SJSA1 (cell line): Measurements from ENCODE around the gene ACVR1. TPM values are rescaled to one million over a fixed set of nuclear protein-coding genes. Genes with fewer than 3 reads are reported as not detected.

Experiments
- DNase-seq, 2 experiments: peaks; one replicate each; pipeline ENCODE4 v3.0.0-alpha.2; 2015 to 2020; ENCODE audit warnings: low spot score in 2 of 2, low read depth in 1 of 2
- H3K27ac ChIP-seq: fragments of 250-450 bp; sonication (Bioruptor Pico); 2 replicates; pipeline ENCODE4 v1.5.1; 2020; ENCODE audit warnings: mild to moderate bottlenecking, moderate library complexity
- H3K27me3 ChIP-seq: fragments of 250-450 bp; sonication (Bioruptor Pico); replicated peaks from 2 replicates; pipeline ENCODE4 v1.5.1; 2020; ENCODE audit warnings: mild to moderate bottlenecking, moderate library complexity
- H3K36me3 ChIP-seq: fragments of 250-450 bp; sonication (Bioruptor Pico); 2 replicates; pipeline ENCODE4 v1.5.1; 2020; ENCODE audit warnings: mild to moderate bottlenecking
- H3K4me1 ChIP-seq: fragments of 250-450 bp; sonication (Bioruptor Pico); replicated peaks from 2 replicates; pipeline ENCODE4 v1.6.1; 2021; ENCODE audit warnings: mild to moderate bottlenecking
- H3K4me3 ChIP-seq: fragments of 250-450 bp; sonication (Bioruptor Pico); 2 replicates; pipeline ENCODE4 v1.5.1; 2020; ENCODE audit warnings: mild to moderate bottlenecking
- H3K9me3 ChIP-seq: fragments of 250-450 bp; sonication (Bioruptor Pico); replicated peaks from 2 replicates; pipeline ENCODE4 v1.5.1; 2020; ENCODE audit warnings: mild to moderate bottlenecking
- total RNA-seq: library from RNA; depleted of rRNA; stranded (reverse); fragments of >200 nt; shearing (Covaris generic); gene quantifications from 2 replicates; pipeline ENCODE4 v1.2.3, GENCODE V29; 2014

The ACVR1 gene
- total RNA-seq, 1 experiment from 2014 or later, result 16.6 TPM

- Histone ChIP-seq H3K27ac (no peak overlapping the region), H3K36me3 (no peaks in the 10 kb centered on the region), H3K9me3 (no peaks in the 10 kb centered on the region), H3K4me3 (no peak overlapping the region), H3K27me3 (no peaks in the 10 kb centered on the region), H3K4me1 (peaks cover 66% of the 10 kb centered on the region)
- peak in 1 of 2 experiments; percentile 36 for DNase-seq
Observed at GRCh38 chr2:157785200-157785599, 90.9 kb downstream of the ACVR1 start.

DNA sequence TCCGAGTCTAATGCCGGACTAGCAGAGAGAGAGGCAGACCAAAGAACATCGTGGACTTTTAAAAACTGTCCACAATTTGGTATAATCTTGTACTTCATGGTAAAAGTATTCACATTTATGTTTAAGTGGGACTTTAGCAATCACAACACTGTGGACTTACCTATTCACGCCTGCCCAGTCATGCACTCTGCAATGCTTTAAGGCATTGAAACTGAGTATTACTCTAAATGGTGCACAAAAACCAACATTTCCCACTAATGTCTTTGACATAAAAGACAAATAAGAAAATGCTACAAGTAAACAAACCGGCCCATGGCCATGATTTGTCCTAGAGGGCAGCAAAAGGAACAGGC lies 91.3 kb downstream of the ACVR1 start:
- Histone ChIP-seq H3K27ac (peak overlapping the region; percentile 12; the same call in 1 of the 2 replicates), H3K9me3 (no peaks in the 10 kb centered on the region), H3K27me3 (no peaks in the 10 kb centered on the region), H3K4me3 (no peak overlapping the region), H3K4me1 (peaks cover 62% of the 10 kb centered on the region), H3K36me3 (no peaks in the 10 kb centered on the region)
- peak in 1 of 2 experiments; percentile 38 for DNase-seq

DNA sequence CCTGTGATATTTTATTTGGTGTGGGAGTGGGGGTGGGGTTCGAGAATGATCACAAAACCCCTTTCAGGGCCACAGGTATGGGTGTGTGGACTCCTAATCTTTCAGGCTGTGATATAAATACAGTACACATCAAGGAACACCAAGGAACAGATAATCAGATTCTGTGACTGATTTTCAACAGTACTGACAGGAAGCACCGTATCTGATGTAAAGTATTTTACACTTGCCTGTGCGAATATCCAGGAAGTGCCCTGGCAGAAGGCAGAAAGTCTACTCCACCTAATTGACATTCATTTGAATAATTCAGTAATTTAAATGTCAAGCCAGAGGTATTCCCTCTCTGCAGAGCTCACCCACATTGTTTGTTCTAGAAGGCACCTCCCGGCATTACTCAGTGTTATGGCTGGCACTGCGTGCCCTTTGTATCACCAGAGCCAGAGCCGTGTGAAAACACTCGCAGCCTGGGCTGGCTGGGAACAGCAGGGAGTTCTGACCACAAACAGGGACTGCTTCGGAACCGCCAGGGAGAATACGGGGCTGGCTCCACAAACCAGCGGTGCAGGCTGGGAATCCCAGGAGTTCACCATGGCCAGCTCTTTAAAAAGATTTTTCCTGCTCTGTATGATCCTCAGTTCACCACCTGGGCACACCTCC lies 91.8 kb downstream of the ACVR1 start:
- H3K27ac ChIP-seq, result peak overlapping the region; percentile 12; the same call in 1 of the 2 replicates
- H3K4me1 ChIP-seq, result peaks cover 57% of the 10 kb centered on the region
- H3K36me3 ChIP-seq, result 0 out of 2 replicates have a peak, but pooled peaks cover 3% of the 10 kb centered on the region
- peak; percentile 75 to 85 for DNase-seq
- H3K27me3 ChIP-seq, result no peaks in the 10 kb centered on the region
- no peaks in the 10 kb centered on the region for H3K9me3 ChIP-seq
- no peak overlapping the region for H3K4me3 ChIP-seq

- H3K9me3 ChIP-seq, result no peaks in the 10 kb centered on the region
- H3K36me3 ChIP-seq, result 0 out of 2 replicates have a peak, but pooled peaks cover 5% of the 10 kb centered on the region
- H3K27ac ChIP-seq, result no peak overlapping the region
- no peak for DNase-seq
- H3K27me3 ChIP-seq, result no peaks in the 10 kb centered on the region
- H3K4me3 ChIP-seq, result no peak overlapping the region
- H3K4me1 ChIP-seq, result peaks cover 47% of the 10 kb centered on the region
Observed at GRCh38 chr2:157783245-157783644, 92.9 kb downstream of the ACVR1 start.

DNA sequence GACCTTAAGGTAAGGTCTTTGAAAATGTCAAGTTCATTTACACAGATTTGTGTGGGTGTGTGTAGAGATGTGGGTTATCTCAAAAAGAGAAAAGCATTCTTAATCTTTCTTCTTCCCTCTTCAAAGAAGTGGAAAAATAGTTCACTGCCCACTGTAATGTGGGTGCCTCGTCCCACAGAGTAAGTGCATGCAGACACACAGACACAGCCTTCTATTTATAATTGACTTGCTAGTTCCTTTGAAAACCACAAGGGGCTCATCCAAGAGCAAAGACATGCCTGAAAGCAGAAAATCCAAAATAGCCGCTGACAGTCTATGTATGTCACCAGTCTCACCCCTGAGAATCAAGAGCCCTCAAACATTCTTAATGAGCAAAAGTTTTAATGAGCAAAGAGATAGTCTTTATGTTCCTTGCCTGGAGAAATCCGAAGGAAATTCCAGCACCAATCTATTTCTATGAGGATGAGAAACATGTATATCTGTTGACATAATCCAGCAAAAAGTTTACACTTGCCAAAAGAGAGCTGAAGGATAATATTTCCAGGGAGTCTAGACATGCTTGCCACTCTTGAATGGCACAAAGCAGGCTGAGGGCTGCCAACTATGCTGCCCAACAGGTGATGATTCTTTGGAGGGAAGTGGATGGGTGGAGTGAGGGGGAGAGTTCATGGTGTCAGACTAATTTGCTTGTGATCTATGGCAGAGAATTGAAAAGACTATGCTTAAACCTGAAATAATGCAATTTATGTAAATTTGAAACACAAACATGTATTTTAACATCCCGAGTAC lies 93.9 kb downstream of the ACVR1 start:
- Histone ChIP-seq H3K9me3 (no peaks in the 10 kb centered on the region), H3K36me3 (0 out of 2 replicates have a peak, but pooled peaks cover 8% of the 10 kb centered on the region), H3K27me3 (no peaks in the 10 kb centered on the region), H3K27ac (no peak overlapping the region), H3K4me3 (no peak overlapping the region), H3K4me1 (peaks cover 37% of the 10 kb centered on the region)
- no peak for DNase-seq

DNA sequence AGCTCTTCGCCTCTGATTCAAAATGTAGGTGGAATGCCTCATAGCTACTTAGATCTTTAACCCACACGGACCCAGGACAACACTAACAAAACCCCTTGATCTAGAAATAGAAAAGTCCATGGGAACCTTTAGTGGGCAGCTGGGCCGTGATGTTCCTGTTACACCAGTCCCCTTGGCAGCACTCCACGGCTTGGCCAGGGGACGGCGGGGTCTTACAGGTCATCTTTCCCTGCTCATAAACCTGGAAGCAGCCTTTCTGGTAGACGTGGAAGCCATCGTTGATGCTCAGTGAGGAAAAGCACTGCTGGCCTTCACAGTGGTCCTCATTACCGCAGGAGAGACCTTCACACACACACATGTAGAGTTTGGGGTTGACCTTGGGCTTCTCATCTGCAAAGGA lies 95.9 kb downstream of the ACVR1 start:
- DNase-seq, result no peak
- Histone ChIP-seq H3K27ac (no peak overlapping the region), H3K4me3 (no peak overlapping the region), H3K4me1 (peaks cover 17% of the 10 kb centered on the region), H3K9me3 (no peaks in the 10 kb centered on the region), H3K27me3 (no peaks in the 10 kb centered on the region), H3K36me3 (peaks cover 17% of the 10 kb centered on the region)

DNA sequence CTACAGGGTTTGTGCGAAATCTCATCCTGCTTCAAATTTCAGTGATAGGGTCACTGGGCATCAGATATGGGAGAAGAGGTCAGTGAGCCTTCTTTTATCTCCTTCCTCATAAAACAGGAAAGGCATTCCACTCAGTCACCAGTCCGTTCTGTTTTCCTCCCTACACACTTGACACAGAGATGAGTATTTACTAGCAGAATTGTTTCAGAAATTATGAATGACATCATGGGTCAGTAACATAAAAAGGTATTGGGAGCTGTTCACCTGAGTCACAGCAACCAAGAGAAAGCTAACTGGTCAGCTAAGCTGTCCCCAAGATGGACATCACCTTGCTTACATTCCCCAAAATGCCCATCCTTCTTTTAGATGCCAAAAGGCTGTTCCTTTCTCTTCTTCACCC lies 96.3 kb downstream of the ACVR1 start:
- Histone ChIP-seq H3K9me3 (no peaks in the 10 kb centered on the region), H3K27me3 (no peaks in the 10 kb centered on the region), H3K27ac (no peak overlapping the region), H3K4me3 (no peak overlapping the region), H3K36me3 (peaks cover 17% of the 10 kb centered on the region), H3K4me1 (peaks cover 12% of the 10 kb centered on the region)
- DNase-seq, result no peak

GRCh38 chr2:157777427-157777826 lies 98.7 kb downstream of the ACVR1 start:
- Histone ChIP-seq H3K4me3 (no peak overlapping the region), H3K27me3 (no peaks in the 10 kb centered on the region), H3K4me1 (no peaks in the 10 kb centered on the region), H3K9me3 (no peaks in the 10 kb centered on the region), H3K27ac (no peak overlapping the region), H3K36me3 (peaks cover 17% of the 10 kb centered on the region)
- peak in 1 of 2 experiments; percentile 39 for DNase-seq

GRCh38 chr2:157771234-157771633 lies 104.9 kb downstream of the ACVR1 start:
- H3K27me3 ChIP-seq, result no peaks in the 10 kb centered on the region
- no peaks in the 10 kb centered on the region for H3K4me1 ChIP-seq
- no peaks in the 10 kb centered on the region for H3K9me3 ChIP-seq
- H3K4me3 ChIP-seq, result no peak overlapping the region
- no peak overlapping the region for H3K27ac ChIP-seq
- no peak for DNase-seq
- peaks cover 18% of the 10 kb centered on the region; the same call in 1 of the 2 replicates for H3K36me3 ChIP-seq

DNA sequence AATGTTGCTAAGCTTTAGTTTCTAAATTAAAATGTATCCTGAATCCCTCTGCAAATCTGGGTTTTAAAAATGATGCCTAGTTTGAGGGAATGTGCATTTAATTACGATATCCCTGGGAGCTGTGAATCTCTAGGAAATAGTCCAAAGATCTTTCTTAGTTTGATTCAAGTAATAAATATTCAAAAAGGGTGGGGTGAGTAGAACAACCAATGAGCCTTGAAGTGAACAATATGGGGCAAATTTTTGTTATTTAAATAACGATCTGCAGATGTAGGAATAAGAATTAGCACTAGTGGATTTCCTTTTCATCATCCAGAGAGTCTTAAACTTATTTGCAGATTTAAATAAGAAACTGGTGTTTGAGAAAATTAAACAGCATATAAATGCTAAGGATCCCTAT lies 106.3 kb downstream of the ACVR1 start:
- Histone ChIP-seq H3K36me3 (peaks cover 28% of the 10 kb centered on the region), H3K4me1 (no peaks in the 10 kb centered on the region), H3K27ac (no peak overlapping the region), H3K27me3 (no peaks in the 10 kb centered on the region), H3K9me3 (no peaks in the 10 kb centered on the region), H3K4me3 (no peak overlapping the region)
- DNase-seq, result no peak

DNA sequence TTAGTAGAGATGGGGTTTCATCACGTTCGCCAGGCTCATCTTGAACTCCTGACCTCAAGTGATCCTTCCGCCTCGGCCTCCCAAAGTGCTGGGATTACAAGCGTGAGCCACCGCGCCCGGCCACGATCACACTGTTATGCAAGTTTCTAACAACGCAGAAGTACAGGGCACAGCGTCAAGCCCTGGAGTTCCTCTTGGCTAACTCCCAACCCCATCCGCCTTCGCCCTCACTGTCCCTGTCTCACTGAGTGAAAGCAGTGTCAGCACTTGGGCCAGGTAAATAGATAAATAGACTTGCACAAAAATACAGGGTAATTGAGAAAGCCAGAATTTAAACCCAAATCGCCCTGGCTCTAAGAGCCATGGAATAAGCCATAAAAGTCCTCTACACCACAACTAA lies 111.7 kb downstream of the ACVR1 start:
- DNase-seq, result no peak
- Histone ChIP-seq H3K4me3 (no peak overlapping the region), H3K9me3 (no peaks in the 10 kb centered on the region; the same call in 1 of the 2 replicates), H3K27me3 (no peaks in the 10 kb centered on the region), H3K27ac (no peak overlapping the region), H3K4me1 (no peaks in the 10 kb centered on the region), H3K36me3 (peaks cover 39% of the 10 kb centered on the region)

GRCh38 chr2:157761520-157761919 lies 114.6 kb downstream of the ACVR1 start:
- Histone ChIP-seq H3K27ac (no peak overlapping the region), H3K27me3 (no peaks in the 10 kb centered on the region)

GRCh38 chr2:157760949-157761348 lies 115.2 kb downstream of the ACVR1 start:
- no peak for DNase-seq
- Histone ChIP-seq H3K4me1 (no peaks in the 10 kb centered on the region), H3K9me3 (no peaks in the 10 kb centered on the region; the same call in 1 of the 2 replicates), H3K4me3 (no peak overlapping the region), H3K27me3 (no peaks in the 10 kb centered on the region), H3K36me3 (peaks cover 41% of the 10 kb centered on the region), H3K27ac (no peak overlapping the region)

More at GRCh38 chr2:157761520-157761919, 114.6 kb downstream of the ACVR1 start:
- Histone ChIP-seq H3K36me3 (peaks cover 40% of the 10 kb centered on the region), H3K9me3 (no peaks in the 10 kb centered on the region; the same call in 1 of the 2 replicates), H3K4me3 (no peak overlapping the region), H3K4me1 (no peaks in the 10 kb centered on the region)
- DNase-seq, result no peak

- Histone ChIP-seq H3K9me3 (no peaks in the 10 kb centered on the region; the same call in 1 of the 2 replicates), H3K27me3 (no peaks in the 10 kb centered on the region), H3K4me3 (no peak overlapping the region), H3K27ac (no peak overlapping the region), H3K4me1 (no peaks in the 10 kb centered on the region), H3K36me3 (peaks cover 34% of the 10 kb centered on the region)
- no peak for DNase-seq
Observed at GRCh38 chr2:157759855-157760254, 116.3 kb downstream of the ACVR1 start.
